GM18870 (cell line): ENCODE measurements around the gene TMEM232.
"Not testable (repeated sequence)": the region's sequence is repeated elsewhere in the genome, so short reads cannot be mapped to it uniquely, and the experiment has no call there.

Source experiments
- ATAC-seq: cut with Tn5 transposase; IDR thresholded peaks from one replicate; pipeline ENCODE4 v1.9.1; 2021; ENCODE audit warnings: moderate library complexity; ENCODE audit not compliant: unreplicated experiment

The TMEM232 gene

GRCh38 chr5:110716247-110717245 is 9.9 kb downstream of the TMEM232 start:
- ATAC-seq, result peak; percentile 54

GRCh38 chr5:110707260-110707844 is 19.1 kb downstream of the TMEM232 start:
- ATAC-seq, result no peak

- no peak for ATAC-seq
These were observed 21.1 kb downstream of the TMEM232 start for GRCh38 chr5:110705349-110705748.

- no peak for ATAC-seq
These were observed 23.0 kb downstream of the TMEM232 start for GRCh38 chr5:110703481-110703880.

- ATAC-seq, result no peak
These were observed 23.8 kb downstream of the TMEM232 start for GRCh38 chr5:110702704-110703103.

GRCh38 chr5:110702300-110702699 is 24.2 kb downstream of the TMEM232 start:
- no peak for ATAC-seq

GRCh38 chr5:110692669-110693068 is 33.8 kb downstream of the TMEM232 start:
- ATAC-seq, result not testable (repeated sequence)

- not testable (repeated sequence) for ATAC-seq
These were observed 35.9 kb downstream of the TMEM232 start for GRCh38 chr5:110690587-110690986.

GRCh38 chr5:110687485-110687884 is 39.0 kb downstream of the TMEM232 start:
- ATAC-seq, result peak; percentile 79

- no peak for ATAC-seq
These were observed 40.2 kb downstream of the TMEM232 start for GRCh38 chr5:110686270-110686669.

- no peak for ATAC-seq
These were observed 44.5 kb downstream of the TMEM232 start for GRCh38 chr5:110681953-110682352.

GRCh38 chr5:110681109-110681508 is 45.4 kb downstream of the TMEM232 start:
- no peak for ATAC-seq

GRCh38 chr5:110676554-110676953 is 49.9 kb downstream of the TMEM232 start:
- not testable (repeated sequence) for ATAC-seq

- ATAC-seq, result no peak
These were observed 61.2 kb downstream of the TMEM232 start for GRCh38 chr5:110665184-110665726.

- peak; percentile 82 for ATAC-seq
These were observed 62.9 kb downstream of the TMEM232 start for GRCh38 chr5:110663525-110663924.

GRCh38 chr5:110658006-110658405 is 68.5 kb downstream of the TMEM232 start:
- no peak for ATAC-seq

GRCh38 chr5:110653231-110653970 is 73.1 kb downstream of the TMEM232 start:
- no peak for ATAC-seq

- ATAC-seq, result no peak
These were observed 75.0 kb downstream of the TMEM232 start for GRCh38 chr5:110651507-110651906.

- no peak for ATAC-seq
These were observed 82.1 kb downstream of the TMEM232 start for GRCh38 chr5:110644357-110644756.

GRCh38 chr5:110638970-110639902 is 87.2 kb downstream of the TMEM232 start:
- no peak for ATAC-seq
